NCI-H146 (cell line): ENCODE results near the gene OMP.

Experiments used
- DNase-seq: peaks from one replicate; lab custom pipeline; 2025; lab: John Stamatoyannopoulos, UW

Gene OMP

DNA sequence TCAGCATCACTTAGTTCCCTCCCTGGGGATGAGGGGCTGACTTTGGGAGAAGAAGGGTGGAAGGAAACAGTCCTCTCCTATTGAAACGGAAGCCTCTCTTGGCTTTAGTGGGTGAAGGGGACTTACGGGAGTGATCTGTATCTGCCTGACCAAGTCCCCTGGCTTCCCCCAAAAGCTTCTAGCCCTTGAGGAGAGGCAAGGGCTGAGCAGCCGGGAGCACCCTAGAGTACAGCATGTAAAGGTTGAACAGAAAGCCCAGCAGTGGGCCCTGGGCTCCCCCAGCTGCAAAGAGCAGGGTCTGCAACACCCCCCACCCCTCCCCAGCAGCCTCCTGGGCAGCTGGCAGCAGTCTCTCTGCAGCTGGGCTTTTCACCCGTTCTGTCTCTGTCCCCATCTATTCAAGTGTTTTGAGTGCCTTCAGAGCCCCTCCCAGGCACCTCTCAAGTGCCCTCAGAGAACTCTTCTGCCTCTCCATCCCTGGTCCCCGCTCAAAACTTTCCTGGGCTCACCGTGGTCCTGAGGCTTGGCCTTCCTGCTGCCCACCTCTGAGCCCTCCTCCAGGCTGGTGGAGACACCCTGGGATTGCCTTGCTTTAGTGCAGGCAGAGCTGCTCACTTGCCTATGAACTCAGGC, 33.2 kb upstream of the OMP start:
- DNase-seq: no peak

DNA sequence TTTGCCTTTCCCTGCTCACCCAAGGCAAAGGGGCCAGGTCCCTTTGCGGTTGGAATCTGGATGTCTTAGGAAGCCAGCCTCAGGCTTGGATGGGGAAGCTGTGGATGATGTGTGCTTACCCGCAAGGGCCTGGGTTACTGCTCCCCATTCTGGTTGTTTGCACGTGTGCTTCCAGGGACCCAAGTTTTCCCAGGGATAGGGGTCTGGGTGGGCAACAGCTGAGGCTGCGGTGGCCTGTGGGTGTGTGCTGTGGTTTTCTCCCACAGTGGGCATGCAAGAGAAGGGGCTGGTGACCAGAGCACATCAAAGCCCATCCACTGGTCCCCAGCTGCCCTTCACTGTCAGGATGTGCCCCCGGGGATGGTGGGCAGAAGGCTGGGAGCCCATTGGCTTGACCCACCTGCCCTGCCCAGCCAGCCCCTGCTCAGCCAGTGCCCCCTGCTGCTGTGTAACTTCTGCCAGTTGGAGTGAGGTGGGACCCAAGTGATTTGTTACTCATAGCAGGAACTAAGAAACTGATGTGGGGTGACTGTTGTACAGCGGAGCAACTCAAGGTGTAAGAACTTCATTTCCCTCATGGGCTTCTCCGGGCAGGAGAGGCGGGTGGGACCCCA, 32.6 kb upstream of the OMP start:
- DNase-seq: no peak

DNA sequence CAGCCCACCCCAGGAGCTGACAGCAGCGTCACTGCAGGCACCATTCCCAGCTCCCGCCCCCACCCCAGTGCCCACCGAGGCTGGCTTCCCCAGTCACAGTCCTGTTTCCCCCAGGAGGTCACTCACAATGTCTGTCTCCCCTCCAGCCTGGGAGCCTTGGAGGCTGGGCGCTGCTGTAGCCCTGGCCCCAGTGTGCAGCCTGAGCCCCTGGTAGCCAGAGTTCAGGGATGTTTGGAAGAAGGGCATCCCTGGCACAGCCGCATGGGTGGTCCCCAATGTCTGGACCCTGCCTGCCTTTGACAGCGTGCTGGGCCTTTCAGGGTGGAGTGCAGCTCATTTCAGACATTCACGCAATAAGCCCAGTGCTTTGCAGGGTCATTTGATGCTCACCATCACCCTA, 31.6 kb upstream of the OMP start:
- DNase-seq: no peak

DNA sequence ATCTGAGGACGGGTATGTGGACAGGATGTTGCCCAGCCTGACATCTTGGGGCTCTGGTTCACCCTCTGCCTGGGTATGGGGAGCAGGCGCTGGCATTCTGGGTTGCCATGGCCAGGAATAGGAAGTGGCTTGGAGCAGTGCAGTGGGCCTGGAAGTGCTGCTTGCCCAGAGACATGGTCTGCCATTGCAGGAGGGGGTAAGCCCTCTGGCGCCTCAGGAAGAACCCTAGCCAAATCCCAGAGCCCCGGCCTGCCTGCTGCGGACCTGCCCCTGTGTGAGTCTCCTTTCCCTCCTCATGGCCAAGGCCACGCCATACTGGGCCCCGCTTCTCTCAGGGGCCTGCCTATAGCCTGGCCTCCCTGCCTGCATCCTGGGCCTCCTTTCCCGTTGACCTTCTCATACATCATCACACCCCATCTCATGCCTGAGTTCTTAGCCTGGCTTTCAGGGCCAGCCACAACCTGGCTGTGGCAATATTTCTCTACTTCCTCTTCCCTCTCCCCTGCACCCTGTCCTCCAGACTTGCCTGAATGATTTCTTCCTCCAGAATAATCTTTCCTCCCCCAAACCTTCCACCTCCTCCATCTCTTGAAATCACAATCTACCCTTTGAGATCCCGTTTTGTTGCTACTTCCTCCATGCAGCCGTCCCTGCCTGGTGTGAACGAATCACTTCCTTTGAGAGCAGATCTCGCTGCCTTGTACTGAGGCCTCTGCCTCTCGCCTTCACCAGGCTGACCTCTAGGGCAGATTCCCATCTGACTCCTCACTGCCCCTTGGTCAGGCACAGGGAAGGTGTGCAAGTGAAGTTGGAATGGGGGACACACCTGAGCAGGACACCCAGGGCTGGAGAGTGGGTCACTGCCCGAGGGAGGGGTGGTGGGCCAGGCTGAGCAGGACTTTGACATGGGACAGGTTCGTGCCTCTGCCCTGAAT, 30.7 kb upstream of the OMP start:
- DNase-seq: no peak

DNA sequence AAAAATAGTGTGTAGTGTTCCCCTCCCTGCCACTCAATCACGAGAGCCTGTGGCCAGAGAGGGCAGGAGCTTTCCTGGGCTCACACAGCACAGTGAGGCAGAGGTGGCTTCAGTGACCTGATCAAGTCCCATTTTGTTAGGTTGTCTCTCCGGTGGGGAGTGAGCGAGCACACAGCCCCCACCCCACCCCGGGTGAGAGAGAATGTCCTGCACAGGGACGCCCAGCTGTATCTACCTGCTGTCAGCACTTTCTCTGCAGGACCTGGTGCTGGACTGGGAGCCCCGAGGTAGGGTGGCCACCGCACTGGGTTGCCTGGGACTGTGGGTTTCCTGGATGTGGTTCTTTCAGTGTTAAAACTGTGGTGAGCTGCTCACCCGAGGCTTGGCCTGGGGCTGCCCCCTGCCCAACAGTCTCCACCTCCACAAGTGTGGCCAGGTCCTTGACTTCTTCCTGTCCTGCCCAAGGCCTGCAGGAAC, 29.8 kb upstream of the OMP start:
- DNase-seq: no peak

DNA sequence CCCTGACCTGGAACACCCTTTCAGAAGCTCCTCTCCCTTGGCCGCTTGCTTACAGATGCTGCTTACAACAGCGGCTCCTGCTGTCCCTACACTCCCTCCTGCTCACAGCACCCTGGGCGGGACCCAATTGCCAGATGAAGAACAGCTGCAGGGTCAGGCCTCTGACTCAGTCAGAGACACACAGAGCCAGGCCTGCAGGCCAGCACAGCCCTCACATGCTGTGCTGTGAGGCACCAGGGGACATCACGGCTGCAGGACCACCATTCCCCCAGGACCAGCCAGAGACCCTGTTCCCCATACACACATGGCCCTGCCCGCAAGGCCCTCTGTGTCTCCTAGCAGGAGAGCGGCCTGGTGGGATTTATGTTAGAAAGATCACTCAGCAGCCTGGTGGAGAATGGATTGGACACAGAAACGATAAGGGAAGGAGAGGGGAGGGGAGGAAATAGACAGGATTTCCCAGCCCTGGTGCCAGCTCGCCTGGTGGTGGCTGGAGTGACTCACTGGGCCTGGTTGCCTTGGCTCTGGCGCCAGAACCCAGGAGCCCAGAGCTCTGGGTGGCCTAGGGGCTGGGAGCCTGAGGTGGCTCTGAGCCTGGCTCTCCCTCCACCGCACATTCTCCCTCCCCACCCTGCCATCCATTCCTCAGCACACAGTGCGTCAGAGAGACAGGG, 29.2 kb upstream of the OMP start:
- DNase-seq: no peak

DNA sequence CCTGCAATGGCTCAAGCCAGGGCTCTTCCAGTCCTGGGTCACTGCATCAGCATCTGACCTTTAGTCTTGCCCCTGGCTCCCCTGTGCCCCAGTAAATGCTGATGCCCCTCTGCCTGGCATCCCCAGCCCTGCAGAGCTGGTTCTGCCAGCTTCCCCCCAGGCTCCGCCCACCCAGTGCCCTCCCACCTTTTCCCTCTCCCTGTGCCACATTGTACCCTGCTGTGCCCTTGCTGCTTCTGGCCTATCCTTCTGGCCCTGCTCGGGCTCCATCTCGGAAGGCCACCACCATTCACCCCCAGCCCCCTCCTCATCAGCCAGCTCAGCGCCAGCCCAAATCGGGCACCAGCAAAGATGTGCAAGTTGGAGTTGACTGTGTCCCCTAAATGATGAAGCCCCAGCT, 28.4 kb upstream of the OMP start:
- no peak for DNase-seq

DNA sequence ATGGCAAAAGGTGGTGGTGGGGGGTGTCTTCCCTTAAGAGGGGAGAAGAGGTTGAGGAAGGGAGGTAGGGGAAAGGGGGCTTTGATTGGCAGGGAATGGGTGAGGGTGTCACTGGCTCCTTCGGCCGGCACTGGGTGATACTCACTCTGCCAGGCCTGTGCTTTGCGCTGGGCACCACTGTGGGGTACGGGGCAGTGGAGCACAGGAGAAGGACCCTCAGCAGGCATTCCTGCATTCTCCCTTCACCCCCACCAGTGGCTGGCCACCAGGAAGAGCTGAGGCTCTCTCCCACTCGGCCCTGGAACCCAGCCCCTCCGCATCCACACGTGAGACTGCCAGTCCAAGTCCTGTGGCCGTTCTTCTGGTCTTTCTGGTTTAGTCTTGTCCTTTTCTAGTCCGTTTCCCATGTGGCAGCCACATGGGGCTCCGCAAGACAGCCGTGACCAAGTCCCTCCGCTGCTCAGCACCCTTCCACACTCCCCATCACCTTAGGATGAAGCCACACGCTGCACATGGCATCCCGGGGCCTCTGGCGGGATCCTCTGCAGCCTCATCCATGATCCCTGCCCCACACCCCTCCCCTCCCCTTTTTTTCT, 27.9 kb upstream of the OMP start:
- no peak for DNase-seq

DNA sequence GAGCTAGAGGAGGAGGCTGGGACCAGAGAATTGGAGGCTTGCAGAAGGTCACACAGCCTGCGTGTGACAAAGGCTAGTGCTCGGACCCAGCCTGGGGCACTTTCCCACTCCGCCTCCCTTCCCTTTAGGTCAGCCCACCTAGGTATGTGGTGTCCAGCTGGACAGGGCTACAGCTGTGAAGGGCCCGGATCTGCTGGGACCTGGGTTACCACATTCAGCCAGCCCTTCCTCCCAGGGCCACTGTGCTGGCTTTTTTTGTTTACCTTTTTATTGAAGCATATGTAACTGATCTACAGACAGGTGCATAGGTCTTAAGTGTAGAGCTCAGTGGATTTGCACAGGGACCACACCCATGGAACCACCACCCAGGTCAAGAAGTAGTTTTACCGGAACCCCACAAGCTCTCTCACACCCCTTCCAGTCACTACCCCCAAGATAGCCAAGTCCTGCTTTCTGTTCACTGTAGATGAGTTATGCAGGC, 27.2 kb upstream of the OMP start:
- DNase-seq: peak; percentile 56

DNA sequence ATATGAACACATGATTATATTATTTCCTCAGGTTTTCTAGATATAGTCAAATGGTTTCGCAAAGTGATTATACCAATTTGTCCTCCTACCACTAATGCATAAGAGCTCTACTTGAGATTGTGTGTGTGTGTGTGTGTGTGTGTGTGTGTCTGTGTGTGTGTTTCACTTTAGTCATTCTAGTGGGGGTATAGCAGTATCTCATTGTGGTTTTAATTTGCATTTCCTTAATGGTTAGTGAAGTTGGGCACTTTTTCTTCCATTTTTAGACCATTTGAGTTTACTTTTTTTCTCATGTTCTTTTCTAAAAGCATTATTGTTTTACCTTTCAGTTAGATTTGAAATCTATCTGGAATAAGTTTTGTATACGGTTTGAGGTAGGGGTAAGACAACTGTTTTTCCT, 23.0 kb upstream of the OMP start:
- DNase-seq: no peak

DNA sequence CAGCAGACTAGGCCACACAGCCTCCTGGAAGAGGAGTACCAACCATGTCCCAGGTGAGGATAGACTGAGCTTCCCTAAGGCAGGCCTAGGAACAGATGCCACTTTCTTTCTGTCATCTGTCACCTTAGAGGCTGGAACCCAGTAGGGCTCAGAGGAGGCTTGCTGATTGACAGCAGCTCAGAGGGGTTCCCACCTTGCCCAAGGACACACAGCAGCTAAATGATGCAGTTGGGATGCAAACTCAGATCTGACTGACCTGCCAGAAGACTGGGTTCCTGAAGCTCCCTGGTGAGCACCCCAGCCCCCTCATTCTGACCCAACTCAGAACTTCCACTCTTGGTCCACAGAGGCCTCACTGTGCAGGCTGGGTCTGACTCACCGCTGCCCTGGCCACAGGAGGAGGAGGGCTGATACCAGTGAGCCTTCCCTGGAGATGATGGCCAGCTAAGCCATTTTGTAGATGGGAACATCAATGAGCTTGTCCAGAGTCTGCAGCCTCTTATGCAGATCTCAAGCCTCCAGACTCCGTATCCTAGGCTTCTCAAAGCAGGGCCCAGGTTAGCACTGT, 21.9 kb upstream of the OMP start:
- no peak for DNase-seq

DNA sequence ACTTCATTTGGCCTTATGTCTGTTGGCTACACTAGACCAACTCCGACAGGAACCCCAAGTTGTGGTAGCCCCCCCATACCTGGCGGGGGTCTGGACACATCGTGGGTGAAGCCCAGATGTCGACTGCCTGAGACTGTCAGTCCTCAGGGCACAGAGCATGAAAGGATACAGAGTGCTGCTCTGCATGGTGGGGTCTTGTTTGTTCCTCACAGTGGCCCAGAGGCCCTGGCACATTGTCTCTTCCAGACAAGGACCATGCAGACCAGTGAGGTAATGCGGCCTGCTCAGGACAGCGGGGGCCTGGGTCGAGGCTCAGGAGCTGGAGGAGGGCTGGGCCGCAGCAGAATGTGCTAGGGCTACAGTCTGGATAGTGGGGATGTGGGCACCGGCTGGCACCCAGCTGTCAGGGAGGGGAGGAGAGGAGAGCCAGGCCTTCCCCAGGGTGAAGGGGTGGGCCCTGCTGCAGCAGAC, 21.2 kb upstream of the OMP start:
- DNase-seq: no peak

DNA sequence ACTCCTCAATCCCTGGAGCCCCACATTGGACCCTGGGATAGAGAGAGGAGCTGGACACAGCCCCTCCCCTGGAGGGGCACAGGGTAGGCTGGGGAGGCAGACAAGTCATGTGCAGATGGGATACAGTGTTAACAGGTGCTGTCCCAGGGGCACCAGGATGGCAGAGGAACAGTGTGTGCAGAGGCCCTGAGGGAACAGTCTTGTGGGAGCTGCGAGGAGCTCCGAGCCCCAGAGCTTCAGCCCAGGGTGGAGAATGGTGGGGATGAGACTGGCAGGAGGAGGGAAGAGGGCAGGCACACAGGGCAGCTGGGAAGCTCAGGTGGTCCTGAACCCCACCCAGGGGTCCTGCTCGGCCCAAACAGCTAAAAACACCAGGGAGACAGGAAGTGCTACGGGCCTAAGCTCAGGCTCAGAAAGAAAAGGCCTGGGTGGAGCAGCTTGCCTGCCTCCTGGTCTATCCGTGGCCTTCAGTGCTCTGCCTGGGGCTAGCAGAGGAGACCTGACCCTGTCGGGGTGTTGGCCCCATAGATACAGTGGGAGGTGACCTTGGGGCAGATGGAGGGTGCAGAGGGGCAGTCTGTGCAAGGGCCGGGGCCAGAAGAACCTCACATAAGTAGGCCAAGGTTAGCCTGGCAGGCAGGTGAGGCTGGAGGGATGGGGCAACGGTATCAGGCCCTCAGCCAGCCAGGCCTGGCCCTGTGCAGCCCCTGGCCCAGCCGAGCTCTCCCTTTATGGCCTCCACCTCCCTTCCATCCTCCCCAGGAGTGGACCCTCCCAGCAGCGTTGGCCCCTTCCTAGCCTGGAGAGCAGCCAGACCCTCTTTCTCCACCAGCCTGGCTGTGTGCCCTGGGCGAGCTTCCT, 20.4 kb upstream of the OMP start:
- no peak for DNase-seq

DNA sequence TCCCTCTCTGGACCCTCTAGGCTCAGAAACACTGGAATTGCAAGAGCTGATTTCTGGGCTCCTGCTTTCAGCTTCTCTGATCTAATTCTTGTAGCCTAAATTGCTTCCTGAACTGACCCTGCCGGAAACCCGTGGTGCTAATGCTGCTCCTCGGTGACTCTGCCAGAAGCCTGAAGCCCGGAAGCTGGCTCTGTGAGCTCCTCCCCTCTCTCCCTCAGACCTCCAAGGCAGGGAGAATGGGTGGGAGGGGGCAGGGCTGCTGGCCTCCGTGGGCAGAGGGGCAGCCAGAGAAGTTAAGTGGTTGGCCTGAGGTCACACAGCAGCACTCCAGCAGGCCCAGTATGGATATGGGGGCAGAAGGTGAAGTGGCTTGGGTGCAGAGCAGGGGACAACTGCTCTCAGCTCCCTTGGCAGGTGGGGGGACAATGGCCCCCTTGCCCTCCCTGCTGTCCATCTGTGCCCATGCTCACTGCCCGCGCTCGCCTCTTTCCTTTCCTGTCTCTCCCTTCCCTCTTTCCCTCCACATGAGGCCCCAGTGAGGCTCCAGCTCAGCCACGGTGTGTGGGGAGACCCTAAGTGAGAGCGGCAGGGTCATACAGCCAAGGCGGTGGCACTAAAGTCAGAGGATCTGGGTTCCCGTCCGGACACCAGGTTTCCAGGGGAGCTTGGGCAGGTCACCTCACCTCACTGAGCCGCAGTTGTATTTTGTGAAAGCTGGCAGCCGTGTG, 19.6 kb upstream of the OMP start:
- no peak for DNase-seq

DNA sequence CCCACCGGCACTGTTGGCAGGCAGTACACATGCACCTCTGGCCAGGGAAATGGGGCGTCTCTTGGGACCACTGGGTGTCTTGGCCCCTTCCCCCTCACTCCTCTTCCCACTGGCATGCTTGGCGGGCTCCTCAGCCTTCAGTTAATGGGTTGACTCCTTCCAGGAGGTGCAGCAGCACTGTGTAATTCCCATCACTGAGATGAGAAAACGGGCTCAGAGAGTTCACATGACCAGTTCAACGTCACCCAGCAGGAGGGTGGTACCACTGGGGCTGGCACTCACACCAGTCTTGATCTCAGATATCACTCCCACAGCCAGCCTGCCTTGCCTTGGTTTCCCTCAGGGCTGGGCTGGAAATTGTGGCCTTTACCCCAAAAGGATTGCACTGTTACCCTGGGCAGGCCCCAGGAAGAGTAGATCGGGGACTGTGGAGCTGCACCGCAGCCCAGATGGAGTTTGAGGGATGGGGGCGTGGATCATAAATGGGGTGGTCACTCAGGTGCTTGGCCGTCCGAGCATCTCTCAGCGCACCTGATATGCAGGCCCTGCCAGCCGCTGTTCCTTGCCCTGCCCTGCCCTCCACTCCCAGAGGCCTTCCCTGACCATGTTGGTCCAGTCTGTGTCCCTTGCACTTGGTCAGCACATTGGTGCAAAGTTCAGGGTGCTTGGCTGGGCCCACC, 18.9 kb upstream of the OMP start:
- DNase-seq: no peak

DNA sequence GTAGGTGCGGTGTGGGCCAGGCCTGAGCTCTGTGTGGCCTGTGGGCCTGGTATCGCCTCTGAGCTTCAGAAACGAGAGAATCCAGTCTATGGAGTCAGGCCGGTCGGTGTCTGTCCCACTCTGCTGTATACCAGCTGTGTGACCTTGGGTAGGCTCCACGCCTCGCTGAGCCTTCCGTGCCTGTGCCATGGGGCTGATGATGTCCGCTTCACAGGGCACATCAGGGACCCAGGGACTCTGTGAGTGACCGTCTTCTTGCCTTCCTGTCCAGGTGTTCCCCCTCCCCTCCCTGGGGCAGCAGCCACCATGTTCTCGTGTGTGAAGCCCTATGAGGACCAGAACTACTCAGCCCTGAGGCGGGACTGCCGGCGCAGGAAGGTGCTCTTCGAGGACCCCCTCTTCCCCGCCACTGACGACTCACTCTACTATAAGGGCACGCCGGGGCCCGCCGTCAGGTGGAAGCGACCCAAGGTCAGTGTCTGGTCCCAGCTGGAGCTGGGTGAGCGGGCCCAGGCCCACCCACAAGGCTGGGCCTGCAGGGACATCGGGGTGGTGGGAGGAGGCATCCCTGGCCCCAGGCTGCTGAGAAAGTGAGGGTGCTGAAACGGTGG, 18.0 kb upstream of the OMP start:
- no peak for DNase-seq

DNA sequence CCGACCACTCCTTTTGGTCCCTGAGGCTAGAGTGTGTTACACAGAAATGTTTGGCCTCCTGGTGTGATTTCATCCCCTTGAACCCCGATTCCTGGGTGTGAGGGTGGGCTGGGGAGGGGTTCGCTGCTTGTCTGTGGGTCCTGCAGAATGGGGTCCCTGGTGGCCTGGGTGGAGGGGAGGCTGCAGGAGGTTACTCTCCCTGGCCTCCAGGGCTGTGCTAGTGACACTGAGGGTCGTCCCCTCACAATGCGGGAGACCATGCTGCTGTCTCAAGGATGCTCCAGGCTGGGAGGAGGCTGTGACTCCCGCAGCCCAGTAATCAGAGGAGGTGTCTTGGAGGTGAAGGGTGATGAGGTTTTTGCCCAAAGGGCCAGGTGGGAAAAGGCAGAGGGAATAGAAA, 17.0 kb upstream of the OMP start:
- no peak for DNase-seq

DNA sequence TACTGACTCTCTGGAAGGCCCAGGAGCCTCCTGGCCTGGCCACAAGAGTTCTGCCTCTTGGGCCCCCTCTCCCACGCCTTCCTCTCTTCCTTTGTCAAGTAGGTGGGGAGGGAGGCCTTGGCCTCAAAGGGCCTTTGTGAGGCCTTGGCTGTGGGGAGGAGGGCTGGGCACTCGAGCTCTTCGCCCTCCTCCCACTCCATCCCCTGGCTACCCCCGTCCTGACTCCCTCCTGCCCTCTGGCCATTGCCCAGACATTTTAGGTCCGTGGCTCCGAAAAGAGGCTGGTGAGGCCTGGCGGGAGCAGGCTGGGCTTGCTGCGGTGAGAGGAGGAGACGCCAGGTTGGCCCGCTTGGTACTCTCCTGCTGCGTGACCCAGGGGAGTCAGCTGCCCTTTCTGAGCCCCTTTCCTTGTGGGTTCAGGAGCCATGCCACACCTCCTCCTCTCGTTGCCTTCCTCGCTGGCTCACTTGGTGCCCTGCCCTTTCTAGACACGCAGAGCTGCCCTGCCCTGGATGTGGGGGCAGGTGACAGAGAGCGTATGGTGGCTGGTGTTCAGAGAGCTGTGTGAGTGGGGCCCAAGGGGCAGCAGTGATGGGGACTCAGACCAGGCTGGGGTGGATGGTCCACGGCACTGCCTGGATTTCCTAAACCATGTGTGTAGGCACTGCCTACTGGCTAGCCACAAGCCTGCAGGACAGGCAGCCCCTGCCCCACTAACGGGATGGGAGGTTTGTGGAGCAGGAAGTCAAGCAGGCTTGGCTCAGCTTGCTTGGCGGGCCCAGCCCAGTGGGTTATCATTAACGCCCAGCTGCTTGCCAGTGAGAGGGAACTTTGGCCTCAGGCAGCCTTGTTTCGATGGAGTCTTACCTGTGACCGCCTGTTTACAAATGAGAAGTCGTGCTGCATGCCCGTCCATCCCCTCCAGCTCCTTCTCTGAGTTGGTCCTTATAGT, 15.8 kb upstream of the OMP start:
- no peak for DNase-seq
